LNCAP (cell line): ENCODE results near the gene NOD2.

Experiments
- TF ChIP-seq, protein P1 (sequence below): fragments of 450-650 bp; IDR thresholded peaks from 2 replicates; pipeline ENCODE4 v1.5.1; 2017; ENCODE audit warnings: mild to moderate bottlenecking

The NOD2 gene

DNA sequence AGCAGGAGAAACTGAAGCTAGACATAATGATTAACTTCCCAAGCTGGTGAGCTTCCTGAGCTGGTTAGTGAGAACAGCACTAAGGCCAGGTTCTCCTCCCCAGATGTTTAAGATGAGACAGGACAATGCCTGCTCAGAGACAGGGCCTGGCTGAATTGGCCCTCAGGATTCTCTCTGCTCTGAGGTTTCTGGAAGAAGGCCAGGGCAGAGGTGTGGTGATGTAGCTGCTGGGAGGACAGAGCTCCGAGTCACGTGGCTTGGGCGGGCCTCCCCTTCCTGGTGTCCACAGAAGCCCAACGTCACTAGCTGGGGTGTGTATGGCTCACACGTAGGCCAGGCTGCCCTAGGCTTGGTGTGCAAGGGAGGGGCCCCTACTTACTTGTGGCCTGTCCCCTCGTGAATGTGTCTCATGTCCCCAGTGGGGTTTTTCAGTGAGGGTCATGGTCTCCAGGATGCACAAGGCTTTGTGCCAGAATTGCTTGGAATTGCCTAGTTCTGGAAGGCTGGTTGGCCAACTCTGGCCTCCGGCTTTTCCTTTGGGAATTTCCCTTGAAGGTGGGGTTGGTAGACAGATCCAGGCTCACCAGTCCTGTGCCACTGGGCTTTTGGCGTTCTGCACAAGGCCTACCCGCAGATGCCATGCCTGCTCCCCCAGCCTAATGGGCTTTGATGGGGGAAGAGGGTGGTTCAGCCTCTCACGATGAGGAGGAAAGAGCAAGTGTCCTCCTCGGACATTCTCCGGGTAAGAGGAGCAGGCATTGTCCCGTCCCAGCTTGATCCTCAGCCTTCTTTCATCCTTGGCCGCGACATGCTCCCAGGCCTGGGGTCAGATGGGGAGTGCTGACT lies 3.4 kb downstream of the NOD2 start:
- TF ChIP-seq, protein P1, sequence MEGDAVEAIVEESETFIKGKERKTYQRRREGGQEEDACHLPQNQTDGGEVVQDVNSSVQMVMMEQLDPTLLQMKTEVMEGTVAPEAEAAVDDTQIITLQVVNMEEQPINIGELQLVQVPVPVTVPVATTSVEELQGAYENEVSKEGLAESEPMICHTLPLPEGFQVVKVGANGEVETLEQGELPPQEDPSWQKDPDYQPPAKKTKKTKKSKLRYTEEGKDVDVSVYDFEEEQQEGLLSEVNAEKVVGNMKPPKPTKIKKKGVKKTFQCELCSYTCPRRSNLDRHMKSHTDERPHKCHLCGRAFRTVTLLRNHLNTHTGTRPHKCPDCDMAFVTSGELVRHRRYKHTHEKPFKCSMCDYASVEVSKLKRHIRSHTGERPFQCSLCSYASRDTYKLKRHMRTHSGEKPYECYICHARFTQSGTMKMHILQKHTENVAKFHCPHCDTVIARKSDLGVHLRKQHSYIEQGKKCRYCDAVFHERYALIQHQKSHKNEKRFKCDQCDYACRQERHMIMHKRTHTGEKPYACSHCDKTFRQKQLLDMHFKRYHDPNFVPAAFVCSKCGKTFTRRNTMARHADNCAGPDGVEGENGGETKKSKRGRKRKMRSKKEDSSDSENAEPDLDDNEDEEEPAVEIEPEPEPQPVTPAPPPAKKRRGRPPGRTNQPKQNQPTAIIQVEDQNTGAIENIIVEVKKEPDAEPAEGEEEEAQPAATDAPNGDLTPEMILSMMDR: no peak

DNA sequence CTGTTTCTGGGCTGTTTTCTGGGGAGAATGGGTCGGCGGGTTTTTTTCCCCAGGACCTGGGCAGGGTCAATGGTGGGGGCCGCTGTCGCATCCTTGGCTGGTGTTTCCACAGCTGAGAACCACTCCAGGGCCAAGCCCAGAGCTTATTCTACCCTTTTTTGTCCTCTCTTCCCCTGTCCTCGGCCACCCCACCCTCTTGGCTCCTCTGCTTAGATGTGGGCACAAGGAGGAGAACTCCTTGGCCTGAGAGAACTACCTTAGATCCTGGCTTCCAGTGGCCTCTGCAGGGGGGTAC lies 4.0 kb downstream of the NOD2 start:
- TF ChIP-seq, protein P1: no peak

DNA sequence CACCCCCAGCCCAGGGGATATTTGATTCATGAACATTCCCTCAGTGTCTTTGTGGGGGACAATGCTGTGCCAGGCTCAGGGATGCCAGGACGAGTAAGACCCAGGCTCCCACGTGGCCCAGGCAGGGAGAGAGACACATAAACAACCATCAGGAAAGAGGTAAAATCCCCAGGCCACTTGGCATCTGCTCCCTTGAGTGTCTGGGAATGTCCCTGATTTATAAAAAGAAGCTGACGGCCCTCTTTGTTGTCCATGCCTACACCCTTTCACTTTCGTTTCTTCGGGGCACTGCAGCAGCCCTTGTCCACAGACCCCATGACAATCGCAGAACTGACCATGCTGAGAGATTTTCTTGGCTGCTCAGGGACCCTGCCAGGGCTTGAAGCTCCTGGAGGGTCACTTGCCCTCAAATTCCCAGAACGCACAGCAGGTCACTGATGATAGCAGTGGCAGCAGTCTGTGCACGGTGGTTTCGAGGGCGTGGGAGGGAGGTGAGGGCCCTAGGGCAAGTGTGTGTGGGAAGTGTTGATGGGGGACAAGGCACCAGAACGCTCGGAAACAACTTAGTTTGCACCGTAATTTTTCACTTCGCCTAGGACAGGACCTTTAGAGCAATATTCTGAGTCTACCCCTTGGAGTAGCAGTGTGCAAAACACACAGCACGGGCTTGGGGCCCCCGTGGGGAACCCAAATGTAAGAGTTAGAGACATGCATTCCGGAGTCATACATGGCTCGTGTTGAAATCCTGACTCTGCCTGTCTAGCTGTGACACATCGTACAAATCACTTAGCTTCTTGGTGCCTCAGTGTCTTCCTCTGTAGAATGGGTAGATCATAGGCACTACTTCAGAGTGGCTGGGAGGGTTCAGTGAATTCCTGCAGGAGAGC lies 4.7 kb downstream of the NOD2 start:
- TF ChIP-seq, protein P1: no peak

DNA sequence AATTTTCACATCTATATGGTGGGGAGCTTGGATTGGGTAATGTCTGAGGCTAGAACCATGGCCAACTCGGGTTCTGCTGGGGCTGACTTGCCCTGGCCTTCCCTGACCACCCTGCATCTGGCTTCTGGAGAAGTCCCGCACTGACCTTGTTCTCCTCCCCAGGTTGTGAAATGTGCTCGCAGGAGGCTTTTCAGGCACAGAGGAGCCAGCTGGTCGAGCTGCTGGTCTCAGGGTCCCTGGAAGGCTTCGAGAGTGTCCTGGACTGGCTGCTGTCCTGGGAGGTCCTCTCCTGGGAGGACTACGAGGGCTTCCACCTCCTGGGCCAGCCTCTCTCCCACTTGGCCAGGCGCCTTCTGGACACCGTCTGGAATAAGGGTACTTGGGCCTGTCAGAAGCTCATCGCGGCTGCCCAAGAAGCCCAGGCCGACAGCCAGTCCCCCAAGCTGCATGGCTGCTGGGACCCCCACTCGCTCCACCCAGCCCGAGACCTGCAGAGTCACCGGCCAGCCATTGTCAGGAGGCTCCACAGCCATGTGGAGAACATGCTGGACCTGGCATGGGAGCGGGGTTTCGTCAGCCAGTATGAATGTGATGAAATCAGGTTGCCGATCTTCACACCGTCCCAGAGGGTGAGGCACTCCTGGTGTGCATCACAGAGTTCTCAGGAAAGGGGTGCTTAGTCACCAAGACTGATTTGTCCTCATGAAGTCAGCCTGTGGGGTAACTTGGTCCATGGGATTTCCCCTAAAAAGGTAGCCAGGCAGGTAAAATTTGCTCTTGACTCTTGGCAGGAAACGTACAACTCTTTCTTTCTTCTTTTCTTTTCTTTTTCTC lies 6.1 kb downstream of the NOD2 start:
- TF ChIP-seq, protein P1: no peak

DNA sequence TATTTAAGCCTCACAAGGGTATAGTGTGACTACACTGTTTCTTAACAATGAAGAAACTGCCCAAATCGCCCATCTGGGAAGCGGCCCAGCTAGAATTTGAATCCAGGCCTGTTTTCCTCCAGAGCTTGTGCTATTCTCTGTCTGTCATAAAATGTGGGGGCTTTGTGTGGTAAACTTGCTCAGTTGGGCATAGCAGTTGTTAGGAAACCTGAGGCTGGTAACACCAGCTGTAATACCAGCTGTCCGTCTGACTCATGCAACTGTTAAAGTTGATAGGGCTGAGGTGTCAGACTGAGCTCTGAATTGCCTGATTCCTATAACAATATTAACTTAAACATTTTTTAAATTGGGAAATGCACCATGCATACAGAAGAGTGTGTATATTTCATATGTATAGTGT lies 9.3 kb downstream of the NOD2 start:
- TF ChIP-seq, protein P1: no peak

DNA sequence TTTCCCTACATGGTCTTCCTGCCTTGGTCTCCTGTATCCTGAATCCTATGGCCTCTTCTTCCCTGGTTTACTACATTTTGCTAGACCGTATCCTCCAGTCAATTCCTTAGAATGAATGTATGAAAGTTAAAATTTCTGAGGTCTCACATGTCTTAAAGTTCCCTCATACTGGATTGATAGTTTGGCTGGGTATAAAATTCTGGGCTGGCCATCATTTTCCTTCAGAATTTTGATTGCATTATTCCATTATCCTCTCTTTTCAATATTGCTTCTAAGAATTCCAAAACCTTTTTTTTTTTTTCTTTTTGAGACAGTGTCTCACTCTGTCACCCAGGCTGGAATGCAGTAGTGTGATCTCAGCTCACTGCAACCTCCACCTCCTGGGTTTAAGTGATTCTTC lies 10.8 kb downstream of the NOD2 start:
- TF ChIP-seq, protein P1: no peak

DNA sequence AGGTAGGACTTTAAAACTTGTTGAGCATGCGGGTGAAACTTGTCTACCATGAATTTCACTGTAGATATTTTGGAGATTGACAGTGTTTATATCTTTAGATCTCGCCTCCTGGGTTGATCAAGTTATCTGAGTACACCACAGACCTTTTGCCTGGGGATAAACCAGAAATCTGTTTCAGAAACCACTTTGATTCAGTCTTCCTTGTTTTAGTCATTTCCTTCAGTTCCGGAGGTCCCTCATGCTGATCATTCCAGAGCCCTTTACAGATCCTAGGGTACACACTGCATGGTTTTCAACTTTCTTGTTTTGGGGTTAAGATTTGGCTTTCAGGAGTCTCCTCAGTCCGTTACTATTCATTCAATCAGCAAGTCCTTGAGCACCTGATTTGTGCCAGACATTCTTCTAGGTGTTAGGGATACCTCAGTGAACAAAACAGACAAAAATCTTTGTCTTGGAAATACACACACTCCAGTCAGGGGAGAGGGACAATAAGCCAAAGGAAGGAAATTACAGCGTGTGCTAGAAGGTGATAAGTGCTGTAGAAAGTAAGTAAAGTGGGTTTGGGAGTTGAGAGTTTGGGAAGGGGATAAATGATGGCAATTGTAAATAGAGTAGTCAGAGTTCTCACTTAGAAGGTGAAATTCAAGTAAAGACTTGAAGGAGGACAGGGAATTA lies 12.2 kb downstream of the NOD2 start:
- TF ChIP-seq, protein P1: no peak
